ENCODE results near the gene MFAP5.
"Not testable (repeated sequence)": the region's sequence is repeated elsewhere in the genome, so short reads cannot be mapped to it uniquely, and the experiment has no call there.

The MFAP5 gene

GRCh38 chr12:8624750-8625149 is 37.9 kb downstream of the MFAP5 start:
- not testable (repeated sequence) for DNase-seq

GRCh38 chr12:8622646-8623045 is 40.0 kb downstream of the MFAP5 start:
- DNase-seq = no peak

- no peak for DNase-seq
These were observed 47.4 kb downstream of the MFAP5 start for GRCh38 chr12:8615206-8615605.

GRCh38 chr12:8613881-8614280 is 48.7 kb downstream of the MFAP5 start:
- peak in 1 of 2 donors; percentile 41 for DNase-seq

- DNase-seq = no peak
These were observed 50.0 kb downstream of the MFAP5 start, which contains the start of gene AICDA for GRCh38 chr12:8612629-8613028. Gene AICDA, minus strand, starts transcription at chr12:8612859. Its CDS starts 92 bp downstream, at chr12:8612767.

GRCh38 chr12:8609061-8609570 is 53.5 kb downstream of the MFAP5 start:
- DNase-seq = peak; percentile 61 to 63

- peak in 1 of 2 donors; percentile 27 for DNase-seq
These were observed 55.7 kb downstream of the MFAP5 start for GRCh38 chr12:8606890-8607289.

GRCh38 chr12:8605057-8605456 is 57.6 kb downstream of the MFAP5 start:
- no peak for DNase-seq

GRCh38 chr12:8603856-8604255 is 58.8 kb downstream of the MFAP5 start:
- peak; percentile 32 to 49 for DNase-seq

GRCh38 chr12:8603286-8603685 is 59.3 kb downstream of the MFAP5 start:
- DNase-seq = peak in 1 of 2 donors; percentile 54

- DNase-seq = no peak
These were observed 66.1 kb downstream of the MFAP5 start for GRCh38 chr12:8596561-8596960.

Measured in inflammatory macrophage (primary cell).